ENCODE data around the gene FN1.

- TF ChIP-seq POLR2A (IDR thresholded peaks at IDR 0.05) = no peak
- TF ChIP-seq, protein P1, sequence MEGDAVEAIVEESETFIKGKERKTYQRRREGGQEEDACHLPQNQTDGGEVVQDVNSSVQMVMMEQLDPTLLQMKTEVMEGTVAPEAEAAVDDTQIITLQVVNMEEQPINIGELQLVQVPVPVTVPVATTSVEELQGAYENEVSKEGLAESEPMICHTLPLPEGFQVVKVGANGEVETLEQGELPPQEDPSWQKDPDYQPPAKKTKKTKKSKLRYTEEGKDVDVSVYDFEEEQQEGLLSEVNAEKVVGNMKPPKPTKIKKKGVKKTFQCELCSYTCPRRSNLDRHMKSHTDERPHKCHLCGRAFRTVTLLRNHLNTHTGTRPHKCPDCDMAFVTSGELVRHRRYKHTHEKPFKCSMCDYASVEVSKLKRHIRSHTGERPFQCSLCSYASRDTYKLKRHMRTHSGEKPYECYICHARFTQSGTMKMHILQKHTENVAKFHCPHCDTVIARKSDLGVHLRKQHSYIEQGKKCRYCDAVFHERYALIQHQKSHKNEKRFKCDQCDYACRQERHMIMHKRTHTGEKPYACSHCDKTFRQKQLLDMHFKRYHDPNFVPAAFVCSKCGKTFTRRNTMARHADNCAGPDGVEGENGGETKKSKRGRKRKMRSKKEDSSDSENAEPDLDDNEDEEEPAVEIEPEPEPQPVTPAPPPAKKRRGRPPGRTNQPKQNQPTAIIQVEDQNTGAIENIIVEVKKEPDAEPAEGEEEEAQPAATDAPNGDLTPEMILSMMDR (IDR thresholded peaks at IDR 0.05 in 4 of 5, conservative IDR thresholded peaks at IDR 0.05 in 1 of 5) = no peak
Measured at GRCh38 chr2:215403441-215404347, 32.2 kb downstream of the FN1 start.

Data from gastrocnemius medialis (tissue), 4 donors.